ENCODE data around the gene DNAJB4. TPM values are rescaled to one million over a fixed set of nuclear protein-coding genes. Genes with fewer than 3 reads are reported as not detected.
A peak's percentile ranks its signal among the peaks of the same experiment; 100 is the strongest.

The DNAJB4 gene
- total and polyA plus RNA-seq, 2 of the 13 experiments (the other 11 are each of a cell fraction or from before 2014, with no cell fraction given) = 4.4 to 18.6 TPM

DNA sequence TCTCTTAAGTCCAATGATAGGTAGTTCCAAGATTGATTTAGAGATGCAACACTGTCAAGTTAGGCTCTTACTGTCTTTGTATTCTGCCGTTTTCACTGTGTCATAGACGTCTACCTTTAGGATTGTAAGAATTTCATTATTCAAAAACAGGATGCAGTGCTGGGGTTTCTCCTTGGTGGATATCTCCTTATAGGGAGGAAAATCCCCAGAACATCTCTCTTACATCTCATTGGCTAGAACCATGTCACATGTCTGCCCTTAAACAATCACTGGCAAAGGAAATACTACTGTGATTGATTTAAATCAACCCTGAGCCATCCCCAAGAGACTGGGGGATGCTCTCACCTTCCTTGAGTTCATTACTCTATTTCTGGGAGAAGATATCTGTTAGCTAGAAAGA lies 15.0 kb upstream of the DNAJB4 start:
- intact Hi-C loops (cut with micrococcal nuclease; ENCODE audit: unreplicated experiment) (loop anchor here (2.0 kb wide), 1 partner anchor 15 kb away; the partner anchor contains the start of gene DNAJB4), in situ Hi-C loops (cut with HindIII; ENCODE audit: extremely low pct_ligation_motif_present, low pct_unique_long_range_greater_than_20kb) (no loop called here)
- H3K79me2 ChIP-seq (ENCODE audit: insufficient read depth, low read length) = peaks cover 3% of the 10 kb centered on the region

DNA sequence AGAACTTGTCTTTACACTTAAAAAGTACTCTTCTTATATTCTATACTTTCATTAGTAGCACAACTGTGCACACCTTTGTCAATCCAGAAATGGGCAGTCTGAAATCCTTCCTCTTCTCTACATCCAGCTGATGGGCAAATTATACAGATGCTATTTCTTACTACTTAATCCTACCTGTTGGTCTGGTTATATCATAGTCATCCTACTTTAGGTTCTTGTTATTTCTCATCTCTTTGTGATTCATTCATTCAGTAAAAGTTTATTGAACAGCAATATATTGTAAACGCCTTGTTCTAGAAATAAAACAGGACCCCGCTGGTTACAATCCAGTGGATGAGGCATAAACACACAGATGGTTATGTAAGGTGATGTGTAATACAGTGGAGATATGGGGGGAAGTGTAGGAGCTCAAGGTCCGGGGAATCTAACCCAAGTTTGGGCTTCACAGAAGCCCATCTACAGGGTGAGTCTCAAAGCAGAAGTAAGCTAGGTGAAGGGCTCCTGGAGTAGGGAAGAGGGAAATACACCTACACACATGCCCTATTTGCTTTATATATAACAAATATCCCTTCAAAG lies 14.0 kb upstream of the DNAJB4 start:
- CTCF ChIA-PET (ENCODE audit: low intra/inter-chr PET ratio, low total read pairs) = no interaction called here
- TF ChIP-seq TBL1XR1 (IDR thresholded peaks at IDR 0.05; ENCODE audit: borderline replicate concordance, low read length, partially characterized antibody) = no peak
- TF ChIP-seq, protein P1, sequence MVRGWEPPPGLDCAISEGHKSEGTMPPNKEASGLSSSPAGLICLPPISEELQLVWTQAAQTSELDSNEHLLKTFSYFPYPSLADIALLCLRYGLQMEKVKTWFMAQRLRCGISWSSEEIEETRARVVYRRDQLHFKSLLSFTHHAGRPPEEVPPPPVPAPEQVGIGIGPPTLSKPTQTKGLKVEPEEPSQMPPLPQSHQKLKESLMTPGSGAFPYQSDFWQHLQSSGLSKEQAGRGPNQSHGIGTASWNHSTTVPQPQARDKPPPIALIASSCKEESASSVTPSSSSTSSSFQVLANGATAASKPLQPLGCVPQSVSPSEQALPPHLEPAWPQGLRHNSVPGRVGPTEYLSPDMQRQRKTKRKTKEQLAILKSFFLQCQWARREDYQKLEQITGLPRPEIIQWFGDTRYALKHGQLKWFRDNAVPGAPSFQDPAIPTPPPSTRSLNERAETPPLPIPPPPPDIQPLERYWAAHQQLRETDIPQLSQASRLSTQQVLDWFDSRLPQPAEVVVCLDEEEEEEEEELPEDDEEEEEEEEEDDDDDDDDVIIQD (CRISPR knock-in tag; IDR thresholded peaks at IDR 0.05; ENCODE audit: low read depth) = peak; percentile 40; the same call in 1 of the 2 replicates
- 0 out of 2 replicates have a peak, but pooled peaks have one; percentile 12 for TF ChIP-seq SAP130 (CRISPR knock-in tag; IDR thresholded peaks at IDR 0.05; ENCODE audit: low read depth)
- TF ChIP-seq CREB1 (IDR thresholded peaks at IDR 0.05) = no peak
- TF ChIP-seq CREB1 (CRISPR knock-in tag; IDR thresholded peaks at IDR 0.05) = 0 out of 2 replicates have a peak, but pooled peaks have one; percentile 17
- H3K4me3 ChIP-seq (replicated peaks in 1 of 3; ENCODE audit: insufficient read depth in 1 of 3, low read depth in 2 of 3, low read length in 3 of 3) = no peak overlapping the region
- FAIRE-seq (no peak), ATAC-seq (peak; percentile 51; the same call in 2 of the 3 replicates), DNase-seq (ENCODE audit: low spot score) (no peak)
- H3K9me3 ChIP-seq (ENCODE audit: low read length) = no peaks in the 10 kb centered on the region
- H3K4me2 ChIP-seq (ENCODE audit: low read depth, low read length) = no peak overlapping the region
- in situ Hi-C loops (cut with HindIII; ENCODE audit: extremely low pct_ligation_motif_present, low pct_unique_long_range_greater_than_20kb) (no loop called here), intact Hi-C loops (cut with micrococcal nuclease; ENCODE audit: unreplicated experiment) (loop anchor here (2.0 kb wide), 1 partner anchor 14 kb away; the partner anchor contains the start of gene DNAJB4)
- no peaks in the 10 kb centered on the region for H3K27me3 ChIP-seq (ENCODE audit: control insufficient read depth in 1 of 2, insufficient read depth in 2 of 2, low read length in 2 of 2)
- no peak overlapping the region for H3K9ac ChIP-seq (ENCODE audit: insufficient read depth, low read depth, low read length)
- POLR2A ChIA-PET = interaction anchor here (1.1 to 2.5 kb wide), 4 partner anchors 9 to 13 kb away, joined by 3 to 14 read pairs (median 7); partner anchors contain the start of genes DNAJB4 and FUBP1
- peak overlapping the region; percentile 17 for H3K27ac ChIP-seq (ENCODE audit: extremely low read length, insufficient read depth, low read length)
- H2AFZ ChIP-seq (ENCODE audit: low read length) = no peak overlapping the region
- no peaks in the 10 kb centered on the region for H3K79me2 ChIP-seq (ENCODE audit: insufficient read depth, low read length)
- 74% methylated on average over 3 of the region's 3 CpGs for WGBS (ENCODE audit: low lambda C conversion rate)
- peaks cover 38% of the 10 kb centered on the region for H3K4me1 ChIP-seq (ENCODE audit: insufficient read depth, low read length)
- no peaks in the 10 kb centered on the region; the same call in 1 of the 2 replicates for H4K20me1 ChIP-seq (ENCODE audit: insufficient read depth, low read length)
- no peaks in the 10 kb centered on the region for H3K36me3 ChIP-seq (replicated peaks in 1 of 2; ENCODE audit: control insufficient read depth in 1 of 2, insufficient read depth in 2 of 2, low read length in 2 of 2)
- BruUV-seq (replicated peaks) = no TSS peak

More for the DNA sequence above, 15.0 kb upstream of the DNAJB4 start:
- BruUV-seq (replicated peaks) = no TSS peak
- Histone ChIP-seq H2AFZ (ENCODE audit: low read length) (no peak overlapping the region), H3K27me3 (ENCODE audit: control insufficient read depth in 1 of 2, insufficient read depth in 2 of 2, low read length in 2 of 2) (no peaks in the 10 kb centered on the region), H3K4me2 (ENCODE audit: low read depth, low read length) (no peak overlapping the region), H3K36me3 (replicated peaks in 1 of 2; ENCODE audit: control insufficient read depth in 1 of 2, insufficient read depth in 2 of 2, low read length in 2 of 2) (no peaks in the 10 kb centered on the region), H4K20me1 (ENCODE audit: insufficient read depth, low read length) (no peaks in the 10 kb centered on the region; the same call in 1 of the 2 replicates), H3K4me1 (ENCODE audit: insufficient read depth, low read length) (peaks cover 39% of the 10 kb centered on the region), H3K27ac (ENCODE audit: extremely low read length, insufficient read depth, low read length) (no peak overlapping the region), H3K9ac (ENCODE audit: insufficient read depth, low read depth, low read length) (no peak overlapping the region), H3K9me3 (ENCODE audit: low read length) (no peaks in the 10 kb centered on the region), H3K4me3 (replicated peaks in 1 of 3; ENCODE audit: insufficient read depth in 1 of 3, low read depth in 2 of 3, low read length in 3 of 3) (no peak overlapping the region)
- ChIA-PET POLR2A (interaction anchor here (0.8 to 2.5 kb wide), 4 partner anchors 8 to 15 kb away, joined by 4 to 14 read pairs (median 7); partner anchors contain the start of genes DNAJB4 and FUBP1), CTCF (ENCODE audit: low intra/inter-chr PET ratio, low total read pairs) (no interaction called here)
- TF ChIP-seq ZNF83 (CRISPR knock-in tag; IDR thresholded peaks at IDR 0.05; ENCODE audit: borderline replicate concordance) (no peak), NFYB (CRISPR knock-in tag; IDR thresholded peaks at IDR 0.05) (0 out of 2 replicates have a peak, but pooled peaks have one; percentile 22), ZNF34 (CRISPR knock-in tag; IDR thresholded peaks at IDR 0.05; ENCODE audit: borderline replicate concordance) (no peak)
- DNase-seq (ENCODE audit: low spot score) (no peak), FAIRE-seq (no peak), ATAC-seq (no peak)
- WGBS (ENCODE audit: low lambda C conversion rate) = 96% methylated on average over 2 of the region's 2 CpGs
